Fibroblast of skin of left quadriceps (primary cell): ENCODE measurements around the gene ANP32A.
"Not testable (repeated sequence)": the region's sequence is repeated elsewhere in the genome, so short reads cannot be mapped to it uniquely, and the experiment has no call there.

Experiments
- DNase-seq, 2 experiments: peaks; one replicate each; pipeline ENCODE4 v3.0.0-alpha.2; 2013; ENCODE audit warnings: low read depth in 2 of 2

ANP32A gene

DNA sequence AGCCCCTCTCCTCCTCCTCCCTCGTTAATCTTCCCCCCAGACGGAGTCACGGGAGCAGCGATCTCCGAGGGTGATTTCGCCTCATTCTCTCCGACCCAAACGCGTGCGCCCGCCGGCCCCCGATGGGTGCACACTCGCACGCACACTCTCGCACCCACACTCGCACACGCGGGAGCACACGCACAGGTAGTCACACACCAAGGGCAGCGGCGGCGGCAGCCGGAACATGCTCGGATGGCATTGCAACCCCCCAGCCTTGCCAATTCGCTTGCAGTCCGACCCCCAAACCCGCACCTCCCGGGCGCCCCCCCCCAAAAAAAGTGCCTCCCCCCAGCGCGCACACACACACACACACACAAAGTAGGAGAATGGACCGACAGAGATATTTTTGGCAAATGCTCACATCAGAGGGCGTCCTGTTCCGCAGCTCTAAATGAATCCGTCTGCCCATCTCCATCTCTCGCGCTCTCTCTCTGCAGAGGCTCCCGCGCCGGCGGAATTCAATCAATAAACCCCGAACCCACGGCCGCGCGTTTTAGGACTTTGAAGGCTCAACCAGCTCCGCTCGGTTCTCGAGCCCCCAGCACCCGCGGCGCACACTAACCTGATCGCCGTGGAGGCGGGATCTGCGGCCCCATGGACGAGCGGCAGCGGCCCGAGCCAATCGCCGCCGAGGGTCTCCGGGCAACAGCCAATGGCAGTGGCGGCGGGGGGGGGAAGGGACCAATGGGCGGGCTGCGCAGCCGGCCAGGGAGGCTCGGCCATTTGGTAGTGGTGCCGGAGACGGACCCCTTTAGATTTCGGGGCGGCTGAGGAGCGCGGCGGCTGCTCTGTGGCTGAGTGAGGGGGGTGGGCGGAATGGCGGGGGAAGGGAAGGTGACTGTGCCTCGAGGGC lies at the start of gene ANP32A:
Gene ANP32A, minus strand, starts transcription at position 601 of the 895 bp plus-strand sequence. Its CDS starts 144 bp downstream, at position 457.
- peak; percentile 94 to 95 for DNase-seq

DNA sequence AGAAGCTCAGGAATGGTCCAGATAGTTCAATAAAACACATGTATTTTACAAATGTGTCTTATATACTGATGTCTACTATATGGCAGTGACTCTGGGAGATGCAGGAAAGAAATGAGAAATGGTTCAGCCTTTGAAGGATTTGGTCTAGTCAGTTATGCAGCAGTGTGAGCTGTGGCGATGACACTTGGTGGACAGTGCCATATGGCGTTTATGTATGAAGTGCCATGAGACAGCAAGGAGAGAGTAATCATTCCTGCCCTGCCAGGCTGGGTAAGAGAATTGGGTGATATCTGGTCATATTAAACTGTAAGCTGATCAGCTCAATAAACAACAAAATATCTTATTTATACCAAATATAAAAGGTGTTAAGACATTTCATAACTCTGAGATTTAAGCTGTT lies 47.6 kb upstream of the ANP32A start:
- no peak for DNase-seq

DNA sequence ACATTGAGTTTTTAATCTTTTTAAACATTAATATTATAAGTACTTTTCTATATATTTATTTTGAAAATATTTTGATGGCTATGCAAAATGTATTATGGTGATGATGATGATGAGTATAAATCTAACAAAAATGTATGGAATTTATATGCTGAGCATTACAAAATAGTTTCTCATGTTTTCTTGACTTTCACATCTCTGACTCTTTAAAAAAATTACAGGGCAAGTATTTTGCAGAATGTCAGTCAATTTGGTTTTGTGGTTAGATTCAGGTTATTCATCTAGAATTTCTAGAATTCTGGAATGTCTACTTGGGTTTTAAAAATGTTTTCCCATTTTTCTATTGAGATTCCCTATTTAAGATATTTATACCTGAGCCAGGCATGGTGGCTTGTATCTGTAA lies 41.7 kb upstream of the ANP32A start:
- no peak for DNase-seq

DNA sequence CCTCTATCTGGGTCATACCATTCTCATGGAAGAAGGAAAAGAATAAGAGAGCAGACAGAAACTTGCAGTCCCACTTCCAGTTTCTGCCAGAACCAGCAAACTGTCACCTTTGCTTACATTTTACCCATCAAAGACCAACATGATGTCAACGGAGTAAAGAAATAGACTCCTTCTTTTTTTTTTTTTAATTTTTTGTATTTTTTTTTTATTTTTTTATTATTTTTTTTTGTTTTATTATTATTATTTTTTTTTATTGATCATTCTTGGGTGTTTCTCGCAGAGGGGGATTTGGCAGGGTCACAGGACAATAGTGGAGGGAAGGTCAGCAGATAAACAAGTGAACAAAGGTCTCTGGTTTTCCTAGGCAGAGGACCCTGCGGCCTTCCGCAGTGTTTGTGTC lies 38.0 kb upstream of the ANP32A start:
- not testable (repeated sequence) for DNase-seq

DNA sequence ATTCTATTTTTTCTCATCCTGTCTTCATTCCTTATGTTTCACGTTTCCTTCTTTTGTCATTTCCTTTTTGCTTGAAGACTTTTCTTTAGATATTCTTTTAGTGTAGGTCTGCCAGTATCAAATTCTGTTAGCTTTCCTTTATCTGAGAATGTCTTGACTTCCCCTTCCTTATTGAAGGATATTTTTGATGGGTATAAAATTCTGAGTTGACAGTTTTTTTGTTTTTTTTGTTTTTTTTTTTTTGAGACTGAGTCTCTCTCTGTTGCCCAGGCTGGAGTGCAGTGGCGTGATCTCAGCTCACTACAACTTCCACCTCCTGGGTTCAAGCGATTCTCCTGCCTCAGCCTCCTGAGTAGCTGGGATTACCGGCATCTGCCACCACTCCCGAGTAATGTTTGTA lies 36.7 kb upstream of the ANP32A start:
- not testable (repeated sequence) for DNase-seq

DNA sequence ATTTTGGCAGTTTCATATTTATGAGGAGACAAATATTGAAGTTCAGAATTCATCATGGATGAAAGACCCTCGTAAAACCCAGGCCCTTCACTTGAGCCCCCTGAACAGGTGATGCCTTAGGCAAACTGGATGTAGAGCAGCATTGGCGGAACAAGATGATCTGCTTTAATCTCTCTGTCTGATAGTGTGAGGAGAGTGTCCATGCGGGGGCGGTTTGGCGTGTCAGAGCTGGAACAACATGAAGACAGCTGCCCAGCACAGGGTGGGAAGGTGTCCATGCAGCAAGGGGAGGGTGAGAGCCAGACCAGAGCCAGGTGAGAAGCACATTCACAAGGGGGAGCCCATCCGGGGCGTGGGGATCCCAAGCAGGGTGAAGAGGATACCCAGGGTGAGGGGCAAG lies 31.8 kb upstream of the ANP32A start:
- DNase-seq, result no peak

DNA sequence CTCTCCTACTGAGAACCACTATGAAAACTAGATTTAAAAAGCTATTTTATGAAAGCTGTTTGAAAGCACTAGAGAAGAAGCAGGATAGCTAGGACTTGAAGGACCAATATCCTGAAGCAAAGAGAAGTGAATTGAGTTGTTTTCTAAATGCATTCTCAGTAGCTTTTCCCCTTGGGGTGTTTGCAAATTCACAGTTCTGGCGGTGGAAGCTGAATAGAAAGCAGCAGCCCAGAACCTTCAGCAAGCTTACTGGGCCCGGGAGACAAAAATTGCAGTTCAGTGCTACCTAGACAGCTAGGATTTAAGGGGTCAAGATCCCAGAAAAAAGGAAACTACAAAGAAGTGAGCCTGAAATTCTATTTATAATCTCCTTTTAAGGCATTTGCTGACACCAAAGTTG lies 31.3 kb upstream of the ANP32A start:
- no peak for DNase-seq

DNA sequence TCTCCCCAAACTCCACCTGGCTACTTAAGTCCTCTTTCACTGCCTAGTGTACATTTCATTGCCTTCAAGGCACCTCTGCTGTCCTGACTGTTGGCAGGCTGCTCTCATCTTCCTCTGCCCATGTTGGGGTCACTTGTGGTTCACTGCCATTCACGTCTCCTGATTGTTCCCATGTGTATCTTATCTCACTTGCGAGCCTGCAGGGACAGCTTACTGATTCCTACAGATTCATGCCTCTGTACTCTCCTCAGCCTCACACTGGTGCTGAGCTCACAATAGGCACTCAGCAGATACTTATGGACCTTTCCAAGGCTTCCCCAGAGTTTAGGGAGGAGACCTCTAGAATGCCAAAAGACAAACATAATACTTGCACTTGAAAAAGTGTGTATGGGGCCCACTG lies 28.8 kb upstream of the ANP32A start:
- no peak for DNase-seq

DNA sequence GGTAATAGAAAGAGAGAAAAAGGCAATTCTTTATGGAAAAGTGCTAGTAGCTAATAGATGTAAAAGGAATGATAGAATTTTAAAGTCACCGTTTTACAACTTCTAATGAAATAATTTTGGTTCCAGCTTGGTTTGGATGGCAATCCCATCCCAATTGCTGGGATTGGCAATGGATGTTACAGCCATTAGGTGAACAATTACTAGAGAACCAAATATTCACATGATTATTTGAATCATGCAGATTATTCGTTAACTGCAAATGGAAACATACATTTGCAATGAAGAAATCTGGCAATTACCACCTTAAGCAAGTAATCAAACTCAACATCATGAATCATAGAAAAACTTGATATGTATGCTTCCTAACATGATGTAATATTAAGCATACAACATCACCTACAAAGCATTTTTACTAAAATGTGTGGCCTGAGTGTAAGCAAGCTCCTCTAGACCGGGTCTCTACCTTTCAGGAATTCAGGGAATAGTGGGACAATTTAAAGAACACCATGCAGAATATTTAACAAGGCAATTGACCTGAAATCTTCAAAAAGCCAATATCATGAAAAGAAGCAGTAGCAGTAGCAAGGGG lies 26.2 kb upstream of the ANP32A start:
- no peak for DNase-seq

DNA sequence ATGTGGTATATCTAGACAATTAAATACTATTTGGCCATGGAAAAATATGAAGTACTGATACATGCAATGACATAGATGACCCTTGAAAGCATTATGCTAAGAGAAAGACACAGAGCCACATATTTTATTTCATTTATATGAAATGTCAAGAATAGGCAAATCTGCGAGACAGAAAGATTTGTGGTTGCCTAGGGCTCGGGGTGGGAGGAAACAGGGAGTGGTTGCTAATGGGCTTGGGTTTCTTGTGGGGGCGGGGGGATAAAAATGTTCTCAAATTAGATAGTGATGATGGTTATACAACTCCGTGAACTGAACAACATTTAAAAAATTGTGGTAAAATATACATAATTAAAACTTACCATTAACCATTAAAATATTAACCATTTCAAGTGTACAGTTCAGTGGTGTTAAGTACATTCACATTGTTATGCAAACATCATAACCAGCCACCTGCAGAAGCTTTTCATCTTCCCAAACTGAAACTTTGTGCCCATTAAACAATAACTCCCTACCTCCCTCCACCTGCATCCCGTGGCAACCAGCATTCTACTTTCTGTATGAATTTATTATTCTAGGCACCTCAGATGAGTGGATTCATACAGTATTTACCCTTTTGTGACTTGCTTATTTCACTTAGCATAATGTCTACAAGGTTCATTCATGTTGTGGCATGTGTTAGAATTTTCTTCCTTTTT lies 24.3 kb upstream of the ANP32A start:
- no peak for DNase-seq

DNA sequence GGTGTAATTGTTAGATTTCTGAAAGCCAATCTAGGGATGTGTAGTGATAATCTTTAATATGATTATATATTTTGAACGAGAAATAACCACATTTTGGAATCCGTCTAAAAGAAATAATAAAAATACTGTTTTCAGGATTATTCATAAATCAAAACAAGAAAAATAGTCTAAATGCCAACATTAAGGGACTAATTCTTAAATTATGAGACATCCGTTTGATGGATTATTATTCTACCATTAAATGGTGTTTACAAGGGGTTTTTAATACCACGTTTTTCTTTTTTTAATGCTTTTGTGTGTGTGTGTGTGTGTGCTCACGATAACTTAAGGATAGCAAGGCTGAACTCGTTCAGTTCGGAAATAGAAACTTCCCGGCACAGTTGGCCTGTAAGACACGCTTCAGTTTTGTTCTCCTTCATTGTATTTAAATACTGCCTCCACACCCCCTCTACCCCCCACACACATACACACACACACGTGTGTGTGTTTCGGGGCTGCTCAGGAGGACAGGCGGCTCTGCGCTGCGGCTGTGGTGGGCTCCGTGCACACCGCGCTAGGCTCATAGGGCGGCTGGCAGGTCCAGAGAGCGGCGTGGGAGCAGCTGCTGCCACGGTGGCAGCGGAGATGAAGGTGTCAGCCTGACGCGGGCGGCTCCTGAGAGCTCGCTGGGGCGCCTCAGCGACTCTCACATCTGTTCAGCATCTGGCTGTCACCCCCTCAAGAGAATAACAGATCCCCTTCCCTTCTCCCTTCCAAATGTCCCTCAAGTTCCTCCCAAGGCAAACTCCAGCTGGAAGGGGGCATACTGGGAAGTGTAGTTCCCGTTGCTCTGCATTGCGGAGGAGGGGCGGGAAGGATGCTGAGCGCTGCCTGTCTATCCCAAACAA lies 23.0 kb upstream of the ANP32A start:
- no peak for DNase-seq

DNA sequence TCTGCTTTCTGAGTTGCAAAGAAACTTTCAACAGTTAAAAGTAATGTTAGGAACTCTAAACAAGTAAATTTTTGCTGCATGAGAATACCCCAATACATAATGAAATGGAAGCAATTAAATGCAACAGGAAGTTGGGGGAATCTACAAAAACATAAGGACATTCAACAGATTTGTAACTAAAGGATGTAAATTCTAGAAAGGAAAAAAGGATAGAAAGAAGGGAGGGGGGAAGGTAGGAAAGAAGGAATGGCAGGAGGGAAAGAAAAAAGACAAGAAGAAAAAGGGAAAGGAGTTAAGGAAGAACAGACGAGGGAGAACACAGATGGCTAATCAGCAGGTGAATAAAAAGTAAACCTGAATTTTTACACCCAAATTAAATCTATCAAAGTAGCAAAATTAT lies 22.3 kb upstream of the ANP32A start:
- no peak for DNase-seq

DNA sequence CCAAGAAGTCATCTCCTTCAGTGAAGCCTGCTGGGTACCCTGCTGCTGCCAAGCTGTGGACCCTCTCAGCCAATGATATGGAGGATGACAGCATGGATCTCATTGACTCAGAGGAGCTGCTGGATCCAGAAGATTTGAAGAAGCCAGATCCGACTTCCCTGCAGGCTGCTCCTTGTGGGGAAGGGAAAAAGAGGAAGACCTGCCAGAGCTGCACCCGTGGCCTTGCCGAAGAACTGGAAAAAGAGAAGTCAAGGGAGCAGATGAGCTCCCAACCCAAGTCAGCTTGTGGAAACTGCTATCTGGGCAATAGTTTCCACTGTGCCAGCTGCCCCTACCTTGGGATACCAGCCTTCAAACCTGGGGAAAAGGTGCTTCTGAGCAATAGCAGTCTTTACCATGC lies 13.7 kb upstream of the ANP32A start:
- DNase-seq, result no peak

DNA sequence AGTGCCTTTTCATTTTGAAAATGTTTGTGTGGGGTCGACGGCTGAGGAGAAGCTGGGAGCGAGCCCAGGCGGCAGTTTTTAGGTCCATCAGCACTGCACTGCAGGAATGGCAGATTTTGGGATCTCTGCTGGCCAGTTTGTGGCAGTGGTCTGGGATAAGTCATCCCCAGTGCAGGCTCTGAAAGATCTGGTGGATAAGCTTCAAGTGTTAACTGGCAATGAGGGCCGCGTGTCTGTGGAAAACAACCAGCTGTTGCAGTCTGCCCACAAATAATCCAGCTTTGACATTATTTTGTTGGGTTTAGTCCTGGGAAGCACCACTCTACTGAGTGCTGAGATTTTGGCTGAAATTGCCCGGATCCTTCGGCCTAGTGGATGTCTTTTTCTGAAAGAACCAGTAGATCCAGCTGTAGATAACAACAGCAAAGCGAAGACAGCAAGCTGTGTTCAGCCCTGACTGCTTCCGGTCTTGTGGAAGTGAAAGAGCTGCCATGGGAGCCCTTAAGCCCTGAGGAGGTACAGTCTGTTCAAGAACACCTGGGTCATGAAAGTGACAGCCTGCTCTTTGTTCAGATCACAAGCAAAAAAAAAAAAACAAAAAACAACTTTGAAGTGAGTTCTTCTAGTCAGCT lies 13.1 kb upstream of the ANP32A start:
- DNase-seq, result no peak

DNA sequence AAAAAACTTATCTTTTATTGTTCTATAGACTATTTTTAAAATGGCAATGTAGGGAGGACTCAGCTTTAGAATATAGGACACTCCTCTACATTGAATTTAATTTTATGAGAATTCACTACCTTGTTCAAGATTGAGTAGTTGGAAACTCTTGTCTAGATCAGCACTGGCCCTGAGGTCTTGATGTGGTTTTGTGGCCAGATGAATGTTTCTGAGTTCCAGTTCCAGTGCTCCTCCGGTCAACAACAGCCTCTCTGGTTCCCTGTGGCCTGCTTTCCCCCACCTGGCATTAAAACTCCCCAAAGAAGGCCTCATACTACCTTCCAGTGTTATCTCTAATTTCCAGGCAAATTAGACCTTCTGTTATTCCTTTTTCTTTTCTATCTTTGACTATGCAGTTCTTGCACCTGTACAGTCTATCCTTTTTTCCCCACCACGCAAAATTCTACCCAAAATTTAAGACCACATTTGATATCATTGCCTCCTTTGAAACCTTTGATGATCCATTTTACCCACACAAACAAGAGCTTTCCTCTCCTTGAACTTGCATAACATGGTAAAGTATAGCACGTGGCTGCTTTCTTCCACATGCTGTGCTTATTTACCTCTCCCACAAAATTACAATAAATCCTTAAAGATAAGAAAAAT lies 9.6 kb upstream of the ANP32A start:
- no peak for DNase-seq

DNA sequence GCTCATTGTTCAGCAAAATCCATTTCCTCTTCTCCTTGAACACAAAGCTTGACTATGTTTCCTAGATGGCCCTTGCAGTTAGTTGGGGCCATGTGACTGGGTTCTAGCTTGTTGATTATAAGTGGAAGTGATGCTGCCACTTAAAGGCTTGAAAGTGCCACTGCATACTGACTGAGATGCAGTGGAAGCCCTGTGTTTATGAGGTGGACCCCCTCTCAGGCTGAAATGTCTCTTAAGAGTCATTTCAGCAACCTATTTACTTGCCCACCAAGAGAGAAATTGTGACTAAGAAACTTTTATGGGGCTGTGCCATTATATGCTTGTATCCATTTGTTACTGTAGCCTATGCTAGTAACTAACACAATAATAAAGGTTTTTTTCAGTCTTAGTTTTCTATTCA lies 8.4 kb upstream of the ANP32A start:
- DNase-seq, result no peak

DNA sequence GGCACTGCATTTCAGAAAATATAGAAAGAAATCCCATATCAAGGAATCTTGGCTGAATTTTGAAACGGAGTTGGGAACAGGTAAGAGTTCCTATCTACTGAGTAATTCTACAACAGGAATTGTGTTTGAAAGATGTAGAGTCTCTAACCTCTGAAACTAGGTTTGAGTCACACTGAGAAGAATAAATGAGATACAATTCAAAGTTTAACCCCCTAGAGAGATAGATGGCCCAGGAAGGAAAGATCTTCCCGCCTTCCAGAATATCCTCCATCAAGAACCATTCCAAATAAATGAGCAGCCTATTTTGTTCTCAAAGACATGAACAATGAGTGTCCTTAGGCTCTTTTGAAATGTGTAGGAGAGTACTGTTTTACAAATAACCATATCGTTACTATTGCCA lies 2.9 kb upstream of the ANP32A start:
- DNase-seq, result no peak

DNA sequence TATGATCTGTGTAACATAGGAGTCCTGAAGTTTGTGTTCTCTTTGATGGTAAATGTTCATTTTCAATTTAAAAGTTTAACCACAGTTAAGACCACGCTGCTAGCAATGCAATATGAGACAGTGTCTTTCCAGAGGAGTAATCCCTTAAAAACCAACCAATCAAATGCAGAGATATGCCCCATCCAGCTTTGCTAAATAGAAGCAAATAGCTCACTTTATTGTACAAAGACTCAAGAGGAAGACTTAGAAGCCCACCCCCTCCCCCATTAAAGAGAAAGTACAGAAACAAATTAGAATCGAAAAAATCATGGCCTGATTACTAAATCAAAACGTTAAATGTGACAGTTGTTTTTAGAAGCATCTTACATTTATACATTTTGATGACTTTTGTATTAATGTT lies 2.1 kb upstream of the ANP32A start:
- no peak for DNase-seq

DNA sequence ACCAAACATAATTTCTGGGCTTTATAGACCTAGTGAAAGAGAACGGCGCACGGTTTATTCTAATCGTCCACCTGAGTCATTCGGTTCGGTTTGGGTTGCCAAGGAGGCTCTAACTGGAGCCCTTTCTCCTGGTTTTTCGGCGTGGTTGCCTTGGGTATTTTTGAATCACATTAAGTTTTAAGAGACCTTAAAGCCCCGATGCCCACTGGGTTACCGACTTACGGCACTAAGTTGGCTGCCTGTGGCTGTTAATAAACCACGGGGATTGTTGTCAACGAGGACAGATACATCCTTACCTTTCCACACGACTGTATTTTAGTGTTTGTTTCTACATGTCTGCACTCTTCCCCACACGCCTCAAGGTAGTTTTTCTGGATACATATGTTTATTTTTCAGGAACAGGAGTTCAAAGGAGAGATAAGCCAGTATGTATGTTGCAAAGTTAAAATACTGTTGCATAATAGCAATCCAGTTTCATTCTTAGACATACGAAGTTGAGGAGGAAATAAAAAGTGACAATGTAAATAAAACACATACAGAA lies 1.2 kb upstream of the ANP32A start:
- DNase-seq, result no peak

DNA sequence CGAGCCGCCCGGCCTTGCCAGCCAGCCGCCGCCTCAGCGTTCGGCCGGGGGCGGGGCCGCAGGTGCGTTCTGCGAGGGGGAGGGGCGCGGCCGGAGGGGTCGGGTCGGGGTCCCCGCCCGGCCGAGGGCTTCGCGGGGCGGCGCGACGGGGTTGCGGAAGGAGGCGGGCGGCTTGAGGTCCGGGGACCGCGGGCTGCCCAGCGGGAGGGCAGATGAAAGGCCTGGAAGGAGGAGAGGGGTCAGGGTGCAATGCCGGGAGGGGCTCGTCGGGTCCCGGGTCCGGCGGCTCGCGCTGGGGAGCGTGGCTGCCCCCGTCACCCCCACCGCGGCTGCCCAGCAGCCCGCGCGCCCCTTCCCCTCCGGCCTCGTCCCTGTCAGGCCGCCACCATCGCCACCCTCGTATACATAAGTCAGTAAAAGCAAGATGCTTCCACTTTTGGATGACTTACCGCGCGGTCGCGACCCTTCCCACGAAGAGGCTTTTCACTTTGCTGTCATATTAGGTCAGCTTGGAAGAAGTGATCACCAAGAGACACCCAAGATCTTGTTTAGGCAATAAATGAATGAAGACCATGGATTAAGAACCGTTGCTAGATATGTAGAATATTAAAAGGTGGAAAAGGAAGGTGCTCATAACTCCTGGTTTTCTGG lies 620 bp upstream of the ANP32A start:
- no peak for DNase-seq
